GM12892 (cell line): Measurements from ENCODE around the gene DGCR2.

Experiments
- POLR2A ChIP-seq: IDR thresholded peaks from 2 replicates; pipeline ENCODE4 v1.6.1; 2011; ENCODE audit warnings: low read depth, low read length, control low read depth
- POLR2AphosphoS5 ChIP-seq: IDR thresholded peaks from 2 replicates; pipeline ENCODE4 v1.6.1; 2011; ENCODE audit warnings: low read depth, low read length, control low read depth

GRCh38 chr22:19134176-19134831, 12.1 kb upstream of the DGCR2 start:
- TF ChIP-seq POLR2A (no peak), POLR2AphosphoS5 (no peak)
